ENCODE measurements around the gene CIT.
A peak's percentile ranks its signal among the peaks of the same experiment; 100 is the strongest.

The CIT gene

DNA sequence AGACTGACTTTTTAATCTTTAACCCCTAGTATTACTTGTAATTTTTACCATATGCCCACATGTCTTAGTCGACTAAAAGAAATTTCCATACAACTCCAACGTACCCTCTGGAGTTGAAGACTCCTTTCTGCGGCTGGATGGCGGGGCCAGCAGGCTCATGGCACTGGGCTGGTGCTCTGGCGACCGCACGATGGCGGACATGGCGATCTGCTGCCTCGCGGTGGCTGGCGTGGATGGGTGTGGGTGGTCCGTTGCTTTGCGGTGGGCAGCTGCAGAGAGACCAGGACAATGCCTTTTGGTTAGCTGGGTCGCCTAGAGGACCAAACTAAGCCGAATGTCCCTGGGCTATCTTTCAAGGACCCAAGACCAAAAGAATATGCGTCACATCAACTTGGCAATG lies 159.0 kb downstream of the CIT start:
- no peak for TF ChIP-seq GATA2 (IDR thresholded peaks at IDR 0.05; ENCODE audit: low read depth, low read length)

DNA sequence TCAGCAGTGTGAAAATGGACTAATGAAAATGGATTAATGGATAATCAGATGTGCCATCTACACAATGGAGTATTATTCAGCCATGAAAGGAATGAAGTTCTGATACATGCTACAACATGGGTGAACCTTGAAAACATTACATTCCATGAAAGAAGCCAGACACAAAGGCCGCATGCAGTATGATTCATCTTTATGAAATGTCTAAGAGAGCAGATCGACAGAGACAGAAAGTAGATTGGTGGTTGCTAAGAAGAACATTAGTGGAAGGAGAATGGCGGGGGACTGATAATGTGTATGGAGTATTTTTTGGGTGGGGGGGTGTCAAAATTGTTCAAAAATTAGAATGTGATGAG lies 161.9 kb downstream of the CIT start:
- no peak for TF ChIP-seq GATA2 (IDR thresholded peaks at IDR 0.05; ENCODE audit: low read depth, low read length)
- TF ChIP-seq GATA3 (IDR thresholded peaks at IDR 0.05; ENCODE audit: low read depth, low read length), result no peak

DNA sequence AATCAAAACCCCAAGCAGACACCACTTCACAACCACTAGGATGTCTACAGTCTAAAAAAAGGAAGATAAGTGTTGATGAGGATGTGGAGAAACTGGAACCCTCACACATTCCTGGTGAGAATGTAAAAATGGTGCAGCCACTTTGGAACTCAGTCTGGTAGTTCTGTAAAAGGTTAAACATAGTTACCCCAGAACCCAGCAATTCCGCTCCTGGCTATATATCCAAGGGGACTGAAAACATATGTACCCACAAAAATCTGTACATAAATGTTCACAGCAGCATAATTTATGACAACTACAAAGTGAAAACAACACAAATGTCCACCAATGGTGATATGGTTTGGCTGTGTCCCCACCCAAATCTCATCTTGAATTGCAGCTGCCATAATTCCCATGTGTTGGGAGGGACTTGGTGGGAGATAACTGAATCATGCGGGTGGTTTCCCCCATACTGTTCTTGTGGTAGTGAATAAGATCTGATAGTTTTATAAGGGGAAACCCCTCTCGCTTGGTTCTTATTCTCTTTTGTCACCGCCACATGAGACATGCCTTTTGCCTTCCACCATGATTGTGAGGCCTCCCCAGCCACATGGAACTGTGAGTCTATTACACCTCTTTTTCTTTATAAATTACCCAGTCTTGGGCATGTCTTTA lies 162.4 kb downstream of the CIT start:
- TF ChIP-seq GATA2 (IDR thresholded peaks at IDR 0.05; ENCODE audit: low read depth, low read length) (no peak), GATA3 (IDR thresholded peaks at IDR 0.05; ENCODE audit: low read depth, low read length) (no peak)

DNA sequence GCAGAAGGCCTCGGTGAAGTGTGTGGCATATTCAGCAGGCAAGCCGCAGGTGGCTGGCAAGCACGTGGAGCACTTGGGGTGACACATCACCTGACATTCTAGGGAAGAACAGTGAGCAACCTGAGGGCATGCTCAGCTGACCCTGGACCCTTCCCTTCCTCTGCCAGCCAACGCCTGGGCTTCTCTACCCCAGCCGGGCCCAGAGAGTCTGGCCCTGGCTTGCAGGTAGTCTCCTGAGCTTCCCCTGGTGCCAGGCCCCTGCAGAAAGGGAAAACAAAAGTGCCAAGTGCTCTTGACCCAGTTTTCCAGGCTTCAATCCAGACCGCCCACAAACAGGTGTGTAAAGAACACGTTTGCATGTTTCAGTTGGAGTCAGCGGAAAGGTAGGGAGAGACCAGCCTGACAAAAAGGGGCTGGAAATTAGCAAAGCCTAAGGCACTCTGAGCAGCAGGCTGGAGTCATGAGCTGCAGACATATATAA lies 163.5 kb downstream of the CIT start:
- TF ChIP-seq GATA3 (IDR thresholded peaks at IDR 0.05; ENCODE audit: low read depth, low read length) (no peak), GATA2 (IDR thresholded peaks at IDR 0.05; ENCODE audit: low read depth, low read length) (no peak)

DNA sequence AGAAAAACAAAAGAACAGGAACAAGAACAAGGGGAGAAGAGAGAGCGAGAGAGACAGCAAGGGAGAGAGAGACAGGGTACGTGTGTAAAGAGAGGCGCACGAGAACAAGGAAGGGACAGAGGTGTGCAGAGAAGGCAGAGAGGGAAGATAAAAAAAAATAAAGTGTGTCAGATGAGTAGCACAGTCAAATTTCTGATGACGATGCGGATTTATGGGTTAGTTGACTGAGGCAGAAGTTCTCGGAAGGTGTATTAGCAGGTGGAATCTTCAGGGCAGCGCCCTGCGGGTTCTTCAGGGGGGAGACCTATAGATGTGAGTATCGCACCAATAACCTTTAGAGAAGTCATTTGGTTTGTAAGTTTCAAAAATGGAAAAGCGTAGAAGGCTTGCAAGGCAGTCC lies 164.4 kb downstream of the CIT start:
- no peak for TF ChIP-seq GATA3 (IDR thresholded peaks at IDR 0.05; ENCODE audit: low read depth, low read length)
- TF ChIP-seq GATA2 (IDR thresholded peaks at IDR 0.05; ENCODE audit: low read depth, low read length), result no peak

DNA sequence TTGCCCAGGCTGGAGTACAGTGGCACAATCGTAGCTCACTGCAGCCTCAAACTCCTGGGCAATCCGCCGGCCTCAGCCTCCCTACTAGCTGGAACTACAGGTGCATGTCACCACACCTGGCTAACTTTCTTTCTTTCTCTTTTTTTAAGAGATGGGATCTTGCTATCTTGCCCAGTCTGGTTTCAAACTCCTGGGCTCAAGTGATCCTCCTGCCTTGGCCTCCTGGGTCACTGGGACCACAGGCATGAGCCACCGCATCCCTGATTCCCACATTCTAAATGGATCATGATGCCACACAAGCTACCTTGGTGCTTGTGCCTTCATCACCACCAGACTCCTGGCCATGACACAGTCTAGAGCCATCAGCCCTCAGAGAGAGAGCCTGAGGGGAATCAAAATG lies 165.4 kb downstream of the CIT start:
- TF ChIP-seq GATA2 (IDR thresholded peaks at IDR 0.05; ENCODE audit: low read depth, low read length) (no peak), GATA3 (IDR thresholded peaks at IDR 0.05; ENCODE audit: low read depth, low read length) (no peak)

DNA sequence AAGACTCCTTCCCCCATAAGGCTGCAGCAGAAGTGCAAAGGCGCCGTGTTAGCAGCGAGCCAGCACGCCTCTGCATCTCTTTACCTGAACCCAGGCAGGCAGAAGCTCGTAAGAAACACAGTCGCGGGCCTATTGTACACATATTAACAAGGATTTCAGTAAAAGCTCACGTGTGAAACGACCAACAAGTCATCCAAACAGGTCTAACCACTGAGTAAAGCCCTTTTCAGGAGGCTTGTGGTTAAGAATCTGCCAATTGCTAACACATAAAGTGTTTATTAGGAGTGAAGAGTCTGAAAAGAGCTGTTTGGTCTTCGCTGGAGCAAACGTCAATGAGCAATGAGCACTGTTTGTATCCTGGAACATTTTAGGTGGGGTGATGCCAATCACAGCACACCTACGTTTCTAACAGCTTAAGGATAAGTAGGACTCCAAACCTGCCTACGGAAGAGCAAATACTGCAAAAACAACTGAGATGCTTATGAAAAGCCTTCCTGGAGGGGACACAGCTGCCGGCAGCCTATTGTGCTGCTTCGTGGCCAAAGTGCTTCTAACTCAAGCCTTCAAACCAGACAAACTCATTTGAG lies 166.1 kb downstream of the CIT start:
- no peak for TF ChIP-seq GATA2 (IDR thresholded peaks at IDR 0.05; ENCODE audit: low read depth, low read length)
- no peak for TF ChIP-seq GATA3 (IDR thresholded peaks at IDR 0.05; ENCODE audit: low read depth, low read length)

DNA sequence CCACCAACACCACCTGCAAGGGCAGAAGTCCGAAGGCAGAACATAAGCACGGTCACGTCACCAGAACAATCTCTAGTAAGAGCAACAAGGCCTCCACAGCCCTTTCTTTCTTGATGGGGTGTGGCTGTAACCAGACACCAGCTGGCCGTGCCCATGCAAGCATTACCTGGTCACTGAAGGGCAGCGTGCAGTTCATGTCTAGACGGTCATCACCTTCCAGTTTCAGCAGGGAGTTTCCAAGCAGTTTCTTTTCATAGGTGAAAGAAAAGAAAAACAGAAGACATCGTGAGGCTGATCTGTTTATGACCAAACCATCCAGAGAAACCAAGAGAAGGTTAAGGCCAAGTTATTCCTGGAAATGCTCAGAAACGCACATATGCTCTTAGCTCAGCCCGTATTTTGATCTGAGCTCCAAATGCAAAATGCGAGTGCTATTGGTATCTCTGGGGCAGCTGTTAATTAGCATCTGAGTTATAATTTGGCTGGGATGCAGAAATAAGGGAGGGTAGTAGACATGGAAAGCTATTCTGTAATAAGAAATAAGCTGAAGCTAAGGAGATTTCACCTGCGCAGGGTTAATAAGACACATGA lies 166.7 kb downstream of the CIT start:
- TF ChIP-seq GATA2 (IDR thresholded peaks at IDR 0.05; ENCODE audit: low read depth, low read length) (no peak), GATA3 (IDR thresholded peaks at IDR 0.05; ENCODE audit: low read depth, low read length) (no peak)

DNA sequence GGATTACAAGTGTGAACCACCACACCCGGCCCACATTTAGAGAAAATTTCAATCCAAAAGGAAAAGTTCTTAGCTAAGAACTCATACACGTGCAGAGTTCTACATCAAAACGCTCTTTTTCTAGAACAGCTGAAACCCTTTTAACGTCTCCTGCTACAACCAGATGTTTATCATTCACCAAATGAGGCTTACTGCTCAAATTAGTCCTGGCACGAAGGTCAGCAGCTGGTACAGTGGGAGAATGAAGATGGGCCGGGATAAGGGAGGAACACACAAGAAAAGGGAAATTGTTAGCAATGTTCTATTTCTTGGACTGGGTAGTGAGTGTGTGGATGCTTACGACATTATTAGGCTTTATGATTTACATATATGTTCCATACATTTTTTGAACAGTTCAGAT lies 171.9 kb downstream of the CIT start:
- TF ChIP-seq GATA3 (IDR thresholded peaks at IDR 0.05; ENCODE audit: low read depth, low read length) (no peak), GATA2 (IDR thresholded peaks at IDR 0.05; ENCODE audit: low read depth, low read length) (peak; percentile 85)

DNA sequence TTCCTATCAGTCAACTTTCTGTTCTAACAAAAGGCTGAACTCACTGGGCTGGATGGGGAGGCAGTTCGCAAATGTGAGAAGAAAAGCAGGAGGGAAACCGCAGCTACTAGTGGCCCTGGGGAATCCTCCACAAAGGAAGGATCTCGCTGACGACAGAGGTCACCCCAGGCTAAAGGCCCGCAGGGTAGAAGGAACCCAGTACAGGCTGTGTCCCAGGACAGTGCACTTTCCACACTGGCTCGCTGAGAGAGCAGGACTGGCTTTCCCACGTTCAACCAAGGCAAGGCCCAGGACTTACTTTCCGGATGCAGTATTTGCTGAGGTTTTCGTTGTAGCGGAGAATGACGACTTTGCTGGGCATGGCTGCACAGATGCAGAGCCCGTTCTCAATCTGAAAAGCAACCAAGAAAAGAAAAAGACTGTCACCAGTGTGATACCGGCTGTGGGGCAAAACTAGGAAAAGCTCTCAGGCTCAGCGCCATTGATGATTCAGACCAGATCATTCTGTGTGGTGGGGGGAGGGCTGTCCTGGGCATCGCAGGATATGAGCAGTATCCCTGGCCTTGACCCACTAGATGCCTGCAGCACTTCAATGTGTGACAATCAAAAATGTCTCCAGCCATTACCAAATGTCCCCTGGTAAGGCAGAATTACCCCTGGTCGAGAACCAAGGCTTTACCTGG lies 172.9 kb downstream of the CIT start:
- TF ChIP-seq GATA3 (IDR thresholded peaks at IDR 0.05; ENCODE audit: low read depth, low read length), result no peak

DNA sequence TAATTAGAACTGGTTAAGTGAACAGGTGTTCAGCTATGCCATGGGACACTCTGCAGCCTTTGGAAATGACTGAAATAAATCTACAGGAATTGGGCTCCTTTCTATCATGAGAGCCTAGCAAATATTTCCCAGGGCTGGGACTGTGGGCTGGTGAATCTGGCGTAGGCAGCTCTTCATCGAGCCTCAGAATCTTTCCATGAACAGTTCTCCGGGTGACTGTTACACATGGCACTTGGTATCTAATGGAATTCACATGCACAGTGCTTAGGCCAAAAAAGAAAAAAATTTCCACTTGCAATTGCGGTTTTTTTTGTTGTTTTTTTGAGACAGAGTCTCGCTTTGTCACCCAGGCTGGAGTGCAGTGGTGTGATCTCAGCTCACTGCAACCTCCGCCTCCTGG lies 177.0 kb downstream of the CIT start:
- TF ChIP-seq GATA2 (IDR thresholded peaks at IDR 0.05; ENCODE audit: low read depth, low read length) (no peak), GATA3 (IDR thresholded peaks at IDR 0.05; ENCODE audit: low read depth, low read length) (no peak)

DNA sequence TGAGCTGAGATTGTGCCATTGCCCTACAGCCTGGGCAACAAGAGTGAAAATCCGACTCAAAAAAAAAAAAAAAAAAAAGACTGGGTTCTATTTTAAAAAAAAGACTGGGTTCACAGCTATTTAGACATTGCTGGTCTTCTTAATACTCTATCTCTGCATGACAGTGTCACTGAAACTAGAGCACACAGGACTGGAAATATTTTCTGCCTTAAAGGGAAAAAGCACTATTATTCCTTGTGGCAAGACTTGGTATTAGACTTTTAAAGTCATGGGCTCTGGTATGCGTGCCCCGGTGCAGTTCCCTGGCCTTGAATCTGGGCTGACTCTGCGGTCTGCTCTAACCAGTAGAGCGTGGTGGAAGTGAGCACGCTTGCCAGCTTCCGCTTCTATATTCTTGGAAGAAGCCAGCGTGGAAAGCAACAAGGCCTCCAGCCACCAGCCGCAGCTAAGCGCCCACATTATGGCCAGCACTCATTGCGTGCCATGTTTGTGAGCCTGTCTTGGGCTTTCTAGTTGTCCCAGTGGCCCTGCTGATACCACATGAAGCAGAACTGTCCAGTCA lies 177.8 kb downstream of the CIT start:
- TF ChIP-seq GATA2 (IDR thresholded peaks at IDR 0.05; ENCODE audit: low read depth, low read length), result no peak
- no peak for TF ChIP-seq GATA3 (IDR thresholded peaks at IDR 0.05; ENCODE audit: low read depth, low read length)

DNA sequence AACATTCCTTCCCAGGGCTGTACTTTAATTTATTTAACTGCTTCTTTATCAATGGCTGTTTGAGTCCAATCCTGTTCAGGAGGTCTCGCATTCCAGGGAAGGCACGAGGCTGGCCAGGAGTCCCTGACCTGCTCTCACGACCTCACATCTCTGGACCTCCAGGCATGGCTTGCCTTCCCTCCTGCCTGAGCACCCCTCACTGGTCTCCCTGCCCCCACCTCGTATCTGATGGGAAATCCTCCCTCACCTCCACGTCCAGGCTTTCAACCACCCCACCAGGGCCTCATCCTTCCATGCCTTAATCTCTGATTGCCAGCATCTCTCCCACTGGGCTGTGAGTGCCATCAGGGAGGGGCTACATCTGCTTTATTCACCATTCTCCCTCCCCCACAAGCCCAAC lies 180.2 kb downstream of the CIT start:
- TF ChIP-seq GATA2 (IDR thresholded peaks at IDR 0.05; ENCODE audit: low read depth, low read length), result no peak
- TF ChIP-seq GATA3 (IDR thresholded peaks at IDR 0.05; ENCODE audit: low read depth, low read length), result no peak

DNA sequence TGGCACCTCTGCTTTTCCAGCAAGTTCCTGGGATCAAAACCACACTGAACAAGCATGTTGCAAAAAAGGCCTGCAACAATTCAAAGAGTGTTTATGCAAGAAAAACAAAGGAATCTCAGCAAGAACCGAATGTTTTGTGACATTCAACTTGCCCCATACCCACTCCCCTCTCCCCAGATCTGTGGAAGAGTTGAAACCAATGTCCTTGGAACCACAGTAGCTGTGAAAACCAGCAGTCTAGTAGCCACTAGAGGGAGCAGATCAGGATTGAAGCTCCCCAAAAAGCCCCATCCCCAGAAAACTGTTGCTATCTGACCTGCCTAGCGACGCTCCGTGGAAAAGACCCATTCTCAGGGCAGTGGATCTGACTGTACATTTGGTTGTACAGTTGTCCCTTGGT lies 182.1 kb downstream of the CIT start:
- TF ChIP-seq GATA2 (IDR thresholded peaks at IDR 0.05; ENCODE audit: low read depth, low read length) (no peak), GATA3 (IDR thresholded peaks at IDR 0.05; ENCODE audit: low read depth, low read length) (no peak)

DNA sequence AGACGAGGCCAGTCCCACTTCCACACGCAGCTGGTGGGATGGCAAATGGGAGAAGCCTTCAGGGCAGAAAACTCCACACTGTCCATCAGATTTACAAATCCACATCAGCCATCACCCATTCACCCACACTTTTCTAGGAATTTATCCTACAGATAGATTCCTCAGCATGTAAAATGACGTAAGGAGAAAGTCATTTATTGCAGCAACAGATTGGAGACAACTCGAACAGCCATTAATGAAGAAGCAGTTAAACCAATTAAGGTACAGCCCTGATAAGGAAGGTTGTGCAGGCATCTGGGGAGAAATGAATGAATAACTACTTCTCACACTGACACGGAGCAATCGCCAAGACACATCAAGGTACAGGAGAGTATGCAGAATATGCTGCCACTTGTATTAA lies 183.0 kb downstream of the CIT start:
- TF ChIP-seq GATA3 (IDR thresholded peaks at IDR 0.05; ENCODE audit: low read depth, low read length) (no peak), GATA2 (IDR thresholded peaks at IDR 0.05; ENCODE audit: low read depth, low read length) (no peak)

Data from SH-SY5Y (cell line).